SK-N-SH treated with all-trans-retinoic acid at 6 μM for 48 hours (cell line): Measurements from ENCODE around the gene HSP90AB1.

Experiments used
- CSRNP3 ChIP-seq: fragments of 250-450 bp; sonication (Bioruptor Pico); IDR thresholded peaks from 2 replicates; pipeline ENCODE4 v1.5.1; 2021; ENCODE audit warnings: mild to moderate bottlenecking, moderate library complexity
- ZFP30 ChIP-seq: fragments of 450-650 bp; formaldehyde crosslinking; IDR thresholded peaks from 2 replicates; pipeline ENCODE4 v1.5.0; 2022; ENCODE audit warnings: mild to moderate bottlenecking, moderate library complexity
- ZNF8 ChIP-seq: fragments of 450-650 bp; formaldehyde crosslinking; IDR thresholded peaks from 2 replicates; pipeline ENCODE4 v1.5.0; 2020; ENCODE audit warnings: mild to moderate bottlenecking, moderate library complexity

- TF ChIP-seq ZNF8 (CRISPR knock-in tag) (no peak), ZFP30 (CRISPR knock-in tag) (no peak), CSRNP3 (CRISPR knock-in tag) (no peak)
Observed at GRCh38 chr6:44292661-44293365, 45.9 kb downstream of the HSP90AB1 start.
